Nephron progenitor cell (in vitro differentiated cells): ENCODE data around the gene ZBTB20.

Experiments
- DNase-seq: peaks from one replicate; pipeline ENCODE4 v3.0.0; 2021
- H3K27ac Mint-ChIP-seq: 2 replicates; pipeline ENCODE4 v1.8.0; 2021; ENCODE audit warnings: mild to moderate bottlenecking, moderate library complexity, mixed read lengths
- H3K27me3 Mint-ChIP-seq: 2 replicates; pipeline ENCODE4 v1.8.0; 2021; ENCODE audit warnings: mild to moderate bottlenecking, low read depth, mixed read lengths; ENCODE audit not compliant: poor library complexity
- H3K36me3 Mint-ChIP-seq: 2 replicates; pipeline ENCODE4 v1.8.0; 2021; ENCODE audit warnings: low read depth, mixed read lengths
- H3K4me1 Mint-ChIP-seq: 2 replicates; pipeline ENCODE4 v1.8.0; 2021; ENCODE audit warnings: mixed read lengths
- H3K4me3 Mint-ChIP-seq: 2 replicates; pipeline ENCODE4 v1.8.0; 2021; ENCODE audit warnings: mild to moderate bottlenecking, moderate library complexity, mixed read lengths
- H3K9me3 Mint-ChIP-seq: 2 replicates; pipeline ENCODE4 v1.8.0; 2021; ENCODE audit warnings: mild to moderate bottlenecking, moderate library complexity, mixed read lengths
- CTCF ChIP-seq: fragments of 200-600 bp; sonication (generic); IDR thresholded peaks from 2 replicates; pipeline ENCODE4 v1.5.0; 2021; ENCODE audit warnings: antibody characterized with exemption

Gene ZBTB20

GRCh38 chr3:114860531-114860930, 286.6 kb downstream of the ZBTB20 start:
- TF ChIP-seq CTCF: no peak
- Mint-ChIP-seq H3K4me3 (no peak overlapping the region), H3K4me1 (no peaks in the 10 kb centered on the region), H3K36me3 (no peaks in the 10 kb centered on the region), H3K27ac (no peak overlapping the region), H3K9me3 (no peaks in the 10 kb centered on the region), H3K27me3 (peaks cover 4% of the 10 kb centered on the region)
- DNase-seq: no peak

GRCh38 chr3:114858329-114858728, 288.8 kb downstream of the ZBTB20 start:
- H3K9me3 Mint-ChIP-seq: no peaks in the 10 kb centered on the region
- peaks cover 4% of the 10 kb centered on the region for H3K27me3 Mint-ChIP-seq
- DNase-seq: no peak
- H3K27ac Mint-ChIP-seq: no peak overlapping the region
- TF ChIP-seq CTCF: no peak
- no peak overlapping the region for H3K4me3 Mint-ChIP-seq
- no peaks in the 10 kb centered on the region for H3K4me1 Mint-ChIP-seq
- no peaks in the 10 kb centered on the region for H3K36me3 Mint-ChIP-seq

- Mint-ChIP-seq H3K4me3 (no peak overlapping the region), H3K36me3 (no peaks in the 10 kb centered on the region), H3K27me3 (peaks cover 4% of the 10 kb centered on the region), H3K9me3 (no peaks in the 10 kb centered on the region), H3K27ac (no peak overlapping the region), H3K4me1 (no peaks in the 10 kb centered on the region)
- DNase-seq: no peak
- TF ChIP-seq CTCF: no peak
Measured at GRCh38 chr3:114857299-114857701, 289.8 kb downstream of the ZBTB20 start.

- no peaks in the 10 kb centered on the region for H3K9me3 Mint-ChIP-seq
- no peaks in the 10 kb centered on the region for H3K36me3 Mint-ChIP-seq
- peak overlapping the region; percentile 26 for H3K27ac Mint-ChIP-seq
- DNase-seq: no peak
- no peaks in the 10 kb centered on the region for H3K4me1 Mint-ChIP-seq
- no peak overlapping the region for H3K4me3 Mint-ChIP-seq
- TF ChIP-seq CTCF: no peak
- peaks cover 4% of the 10 kb centered on the region for H3K27me3 Mint-ChIP-seq
Measured at GRCh38 chr3:114856835-114857234, 290.3 kb downstream of the ZBTB20 start.

- H3K36me3 Mint-ChIP-seq: no peaks in the 10 kb centered on the region
- H3K27ac Mint-ChIP-seq: no peak overlapping the region
- H3K4me1 Mint-ChIP-seq: no peaks in the 10 kb centered on the region
- no peaks in the 10 kb centered on the region for H3K9me3 Mint-ChIP-seq
- TF ChIP-seq CTCF: no peak
- H3K27me3 Mint-ChIP-seq: no peaks in the 10 kb centered on the region
- no peak for DNase-seq
- H3K4me3 Mint-ChIP-seq: no peak overlapping the region
Measured at GRCh38 chr3:114855839-114856238, 291.2 kb downstream of the ZBTB20 start.

- Mint-ChIP-seq H3K27me3 (peaks cover 3% of the 10 kb centered on the region), H3K27ac (no peak overlapping the region), H3K4me3 (no peak overlapping the region), H3K9me3 (no peaks in the 10 kb centered on the region), H3K4me1 (no peaks in the 10 kb centered on the region), H3K36me3 (no peaks in the 10 kb centered on the region)
- TF ChIP-seq CTCF: no peak
- DNase-seq: no peak
Measured at GRCh38 chr3:114852966-114853365, 294.1 kb downstream of the ZBTB20 start.
